GM19025 (cell line): ENCODE measurements around the gene CADM4.
"Not testable (repeated sequence)": the region's sequence is repeated elsewhere in the genome, so short reads cannot be mapped to it uniquely, and the experiment has no call there.

Experiments
- ATAC-seq: cut with Tn5 transposase; IDR thresholded peaks from one replicate; pipeline ENCODE4 v1.9.1; 2021; ENCODE audit warnings: mild to moderate bottlenecking, low read depth, moderate library complexity; ENCODE audit not compliant: unreplicated experiment

The CADM4 gene, protein sequence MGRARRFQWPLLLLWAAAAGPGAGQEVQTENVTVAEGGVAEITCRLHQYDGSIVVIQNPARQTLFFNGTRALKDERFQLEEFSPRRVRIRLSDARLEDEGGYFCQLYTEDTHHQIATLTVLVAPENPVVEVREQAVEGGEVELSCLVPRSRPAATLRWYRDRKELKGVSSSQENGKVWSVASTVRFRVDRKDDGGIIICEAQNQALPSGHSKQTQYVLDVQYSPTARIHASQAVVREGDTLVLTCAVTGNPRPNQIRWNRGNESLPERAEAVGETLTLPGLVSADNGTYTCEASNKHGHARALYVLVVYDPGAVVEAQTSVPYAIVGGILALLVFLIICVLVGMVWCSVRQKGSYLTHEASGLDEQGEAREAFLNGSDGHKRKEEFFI

DNA sequence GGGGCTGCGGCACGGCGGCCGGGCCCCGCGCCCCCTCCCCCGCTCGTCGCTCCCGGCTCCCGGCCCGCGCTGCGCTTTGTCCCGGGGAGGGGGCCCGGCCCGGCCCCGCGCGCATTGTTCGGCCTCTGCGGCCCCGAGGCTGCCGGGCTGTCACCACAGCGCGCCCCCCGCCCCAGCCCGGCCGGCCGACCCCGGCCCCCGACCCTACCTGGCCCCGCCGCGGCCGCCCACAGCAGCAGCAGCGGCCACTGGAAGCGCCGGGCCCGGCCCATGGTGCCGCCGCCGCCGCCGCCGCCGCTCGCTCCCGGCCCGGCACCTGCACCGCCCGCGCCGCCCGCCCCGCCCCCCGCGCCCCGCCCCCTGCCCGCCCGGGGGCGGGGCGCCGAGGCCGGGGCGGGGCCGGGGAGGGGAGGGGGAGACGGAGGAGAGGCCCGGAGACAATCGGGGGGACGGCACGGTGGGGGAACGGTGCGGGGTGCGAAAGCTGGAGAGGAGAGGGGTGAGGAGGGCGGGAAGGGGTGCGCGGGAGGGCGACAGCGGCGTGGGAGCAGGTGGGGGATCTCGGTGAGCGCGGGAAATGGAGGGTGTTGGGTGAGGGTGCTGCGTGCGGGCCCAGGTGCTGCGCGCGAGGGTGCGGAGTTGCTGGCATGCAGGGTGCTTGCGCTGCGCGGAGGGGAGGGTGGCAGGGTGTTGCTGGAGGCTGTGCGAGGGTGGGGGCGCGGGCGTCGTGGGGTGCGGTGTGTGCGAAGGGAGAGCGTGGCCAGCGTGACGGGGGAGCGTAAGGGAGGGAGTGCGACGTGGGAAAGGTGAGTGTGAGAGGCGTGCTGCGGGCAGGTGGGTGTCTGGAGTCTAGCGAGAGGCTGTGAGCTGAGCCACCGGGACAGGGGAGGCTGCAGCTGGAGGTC, at the start of gene CADM4:
TSS of gene CADM4 (minus strand) at position 332 of the 905 bp plus-strand sequence. CDS start at position 272, 60 bp downstream.
- no peak for ATAC-seq

DNA sequence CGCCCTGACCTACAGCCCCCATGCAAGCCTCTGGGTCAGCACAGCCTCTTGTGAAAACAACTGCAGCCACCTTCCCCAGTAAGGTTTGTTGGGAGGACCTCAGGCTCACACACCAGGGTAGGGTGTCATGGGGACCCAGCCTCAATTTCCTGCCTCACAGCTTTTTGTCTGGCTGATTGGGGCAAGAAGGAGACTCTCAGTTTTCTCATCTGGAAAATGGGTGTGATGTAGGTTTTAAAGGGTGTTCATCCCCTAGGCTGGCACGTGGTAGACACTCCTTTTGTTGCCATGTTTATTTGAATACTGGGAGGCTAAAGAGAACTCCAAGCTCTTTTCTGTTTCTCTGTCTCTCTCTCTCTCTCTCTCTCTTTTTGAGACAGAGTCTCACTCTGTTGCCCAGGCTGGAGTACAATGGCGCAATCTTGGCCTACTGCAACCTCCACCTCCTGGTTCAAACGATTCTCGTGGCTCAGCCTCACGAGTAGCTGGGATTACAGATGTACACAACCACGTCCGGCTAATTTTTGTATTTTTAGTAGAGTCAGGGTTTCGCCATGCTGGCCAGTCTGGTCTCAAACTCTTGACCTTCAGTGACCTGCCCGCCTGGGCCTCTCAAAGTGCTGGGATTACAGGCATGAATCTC, 48.5 kb upstream of the CADM4 start:
- no peak for ATAC-seq

DNA sequence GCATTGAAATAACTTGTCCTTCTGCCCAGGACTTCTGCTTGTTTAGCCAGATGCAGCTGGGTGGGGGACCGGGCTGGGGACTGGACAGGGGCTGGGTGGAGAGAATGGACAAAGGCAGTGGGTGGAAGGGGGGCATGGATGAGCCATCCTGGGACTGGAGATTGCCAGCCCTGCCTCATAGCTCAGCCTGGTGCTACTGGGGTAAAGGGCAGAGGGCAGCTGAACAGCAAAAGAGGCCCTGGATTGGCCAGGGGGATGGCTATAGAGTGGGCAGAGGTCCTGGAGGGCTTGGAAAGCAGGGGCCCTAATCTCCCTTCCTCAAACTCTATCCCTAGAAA, 48.0 kb upstream of the CADM4 start:
- ATAC-seq: no peak

- no peak for ATAC-seq
These were observed 44.7 kb upstream of the CADM4 start for GRCh38 chr19:43684326-43684725.

- ATAC-seq: no peak
These were observed 44.3 kb upstream of the CADM4 start for GRCh38 chr19:43683905-43684304.

DNA sequence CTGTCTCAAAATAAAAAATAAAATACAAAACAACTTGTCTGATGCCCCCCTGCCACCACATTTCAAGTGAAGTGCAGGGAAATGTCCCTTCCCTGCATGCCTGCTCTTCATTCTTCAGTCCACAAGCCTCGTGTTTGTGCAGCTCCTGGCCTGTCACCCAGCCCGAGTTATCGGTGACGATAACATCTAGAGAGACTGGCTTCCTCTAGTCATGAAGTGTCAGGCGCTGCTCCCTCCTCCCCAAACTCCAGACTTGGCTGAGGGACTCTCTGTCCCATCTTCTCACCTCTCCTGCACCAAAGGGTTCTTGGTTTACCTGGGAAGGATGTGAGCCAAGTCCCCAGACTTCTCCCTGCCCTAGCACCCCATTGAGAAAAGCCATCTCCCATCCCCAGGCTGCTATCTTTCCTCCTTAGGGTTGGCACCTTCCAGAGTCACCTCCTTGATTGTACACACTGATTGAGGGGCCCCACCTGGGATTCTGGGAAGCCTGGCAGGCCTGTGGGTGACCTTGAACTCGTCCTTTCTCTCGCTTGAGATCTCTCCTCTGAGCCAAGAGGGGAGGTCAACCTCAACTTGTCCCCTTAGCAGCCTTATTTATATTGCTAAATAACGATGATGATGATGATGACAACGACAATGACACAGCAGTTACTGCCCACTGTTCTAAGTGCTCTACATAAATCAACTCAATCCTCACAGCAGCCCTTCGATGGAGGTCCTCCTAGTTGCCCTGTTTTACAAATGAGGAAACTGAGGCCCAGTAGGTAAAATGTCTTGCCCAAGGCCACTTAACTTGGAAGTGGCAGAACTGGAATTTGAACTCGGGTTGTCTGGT, 43.4 kb upstream of the CADM4 start:
- ATAC-seq: no peak

DNA sequence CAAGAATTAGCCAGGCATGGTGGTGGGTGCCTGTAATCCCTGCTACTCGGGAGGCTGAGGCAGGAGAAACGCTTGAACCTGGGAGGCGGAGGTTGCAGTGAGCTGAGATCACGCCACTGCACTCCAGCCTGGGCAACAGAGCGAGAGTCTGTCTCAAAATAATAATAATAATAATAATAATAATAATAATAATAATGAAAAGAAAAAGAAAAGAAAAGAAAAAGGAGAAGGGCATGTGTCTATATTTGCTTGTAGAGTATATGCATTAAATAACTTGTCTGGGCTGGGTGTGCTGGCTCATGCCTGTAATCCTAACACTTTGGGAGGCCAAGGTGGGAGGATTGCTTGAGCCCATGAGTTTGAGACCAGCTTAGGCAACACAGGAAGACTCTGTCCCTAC, 42.6 kb upstream of the CADM4 start:
- not testable (repeated sequence) for ATAC-seq

- ATAC-seq: no peak
These were observed 42.2 kb upstream of the CADM4 start for GRCh38 chr19:43681821-43682220.

- ATAC-seq: no peak
These were observed 39.0 kb upstream of the CADM4 start for GRCh38 chr19:43678512-43679261.

- no peak for ATAC-seq
These were observed 36.3 kb upstream of the CADM4 start for GRCh38 chr19:43675906-43676305.

- peak; percentile 53 for ATAC-seq
These were observed 35.7 kb upstream of the CADM4 start for GRCh38 chr19:43675269-43675879.

DNA sequence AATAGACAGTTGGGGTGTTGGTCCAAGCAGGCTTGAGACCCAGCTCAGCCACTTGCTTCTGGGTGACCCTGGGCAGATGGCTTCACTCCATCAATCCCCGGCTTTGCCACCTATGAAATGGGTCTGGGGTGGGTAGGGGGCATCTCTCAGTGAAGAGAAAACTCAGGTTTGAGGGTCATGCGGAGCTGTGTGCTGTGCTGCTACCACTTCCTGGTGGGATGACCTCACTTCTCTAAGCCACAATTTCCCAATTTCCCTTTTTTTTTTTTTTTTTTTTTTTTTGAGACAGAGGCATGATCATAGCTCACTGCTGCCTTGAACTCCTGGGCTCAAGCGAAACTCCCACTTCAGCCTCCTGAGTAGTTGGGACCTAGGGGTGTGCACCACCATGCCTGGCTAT, 34.9 kb upstream of the CADM4 start:
- no peak for ATAC-seq

GRCh38 chr19:43674183-43674582, 34.5 kb upstream of the CADM4 start:
- ATAC-seq: no peak

GRCh38 chr19:43673637-43674036, 34.0 kb upstream of the CADM4 start:
- no peak for ATAC-seq

- ATAC-seq: no peak
These were observed 32.5 kb upstream of the CADM4 start for GRCh38 chr19:43672061-43672679.

DNA sequence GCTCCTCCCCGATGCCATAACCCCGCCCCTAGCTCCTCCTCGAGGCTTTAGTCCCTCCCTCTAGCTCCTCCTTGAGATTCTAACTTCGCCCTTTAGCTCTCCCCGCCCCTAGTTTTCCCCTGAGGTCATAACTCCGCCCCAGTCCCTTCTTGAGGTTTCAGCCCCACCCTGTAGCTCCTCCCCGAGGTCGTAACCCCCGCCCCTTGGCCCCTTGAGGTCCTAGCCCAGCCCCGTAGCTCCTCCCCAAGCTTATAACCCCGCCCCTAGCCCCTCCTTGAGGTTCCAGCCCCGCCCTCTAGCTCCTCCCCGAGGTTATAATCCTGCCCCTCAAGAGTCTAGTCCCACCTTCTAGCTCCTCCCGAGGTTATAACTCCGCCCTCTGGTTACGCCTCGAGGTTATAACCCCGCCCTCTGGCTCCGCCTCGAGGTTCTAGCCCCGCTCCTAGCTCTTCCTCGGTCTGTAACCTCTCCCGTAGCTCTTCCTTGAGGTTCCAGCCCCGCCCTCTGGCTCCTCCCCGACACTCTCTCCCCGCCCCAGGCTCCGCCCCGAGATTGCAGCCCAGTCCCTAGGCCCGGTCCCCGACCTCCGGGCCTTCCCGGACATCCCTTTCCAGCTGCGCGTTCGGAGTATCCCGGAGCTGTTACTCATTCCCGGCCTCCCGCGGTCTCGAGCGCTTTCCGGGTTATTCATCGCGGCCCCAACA, 28.9 kb upstream of the CADM4 start:
- ATAC-seq: peak; percentile 77

GRCh38 chr19:43667876-43668405, 28.3 kb upstream of the CADM4 start:
- no peak for ATAC-seq
